ENCODE results near the gene HSPB8. TPM values are rescaled to one million over a fixed set of nuclear protein-coding genes. Genes with fewer than 3 reads are reported as not detected.

The HSPB8 gene
- total and polyA plus RNA-seq, 4 donors, result 34.4 to 49.1 (median 40.7) TPM

- Histone ChIP-seq H3K4me1 (ENCODE audit: control insufficient read depth in 5 of 5, insufficient read depth in 5 of 5, low read length in 5 of 5) (peaks cover 0 to 8% (median 0%) of the 10 kb centered on the region in 5 donors), H3K27me3 (ENCODE audit: control insufficient read depth in 3 of 3, insufficient read depth in 3 of 3, low read length in 2 of 3) (peaks cover 0 to 8% (median 0%) of the 10 kb centered on the region in 3 donors), H3K9me3 (ENCODE audit: control insufficient read depth in 4 of 4, insufficient read depth in 3 of 4, low read length in 3 of 4) (peaks cover 0 to 4% (median 0%) of the 10 kb centered on the region in 4 donors), H3K27ac (ENCODE audit: low read depth in 1 of 2, low read length in 1 of 2) (no peak overlapping the region), H3K9ac (ENCODE audit: insufficient read depth in 1 of 2, low read length in 2 of 2) (no peak overlapping the region), H3K4me3 (no peak overlapping the region), H3K36me3 (ENCODE audit: control insufficient read depth in 4 of 4, insufficient read depth in 4 of 4, low read length in 4 of 4) (no peaks in the 10 kb centered on the region)
- ATAC-seq (ENCODE audit: insufficient read depth, low FRiP score), result no peak
- TF ChIP-seq, protein P1, sequence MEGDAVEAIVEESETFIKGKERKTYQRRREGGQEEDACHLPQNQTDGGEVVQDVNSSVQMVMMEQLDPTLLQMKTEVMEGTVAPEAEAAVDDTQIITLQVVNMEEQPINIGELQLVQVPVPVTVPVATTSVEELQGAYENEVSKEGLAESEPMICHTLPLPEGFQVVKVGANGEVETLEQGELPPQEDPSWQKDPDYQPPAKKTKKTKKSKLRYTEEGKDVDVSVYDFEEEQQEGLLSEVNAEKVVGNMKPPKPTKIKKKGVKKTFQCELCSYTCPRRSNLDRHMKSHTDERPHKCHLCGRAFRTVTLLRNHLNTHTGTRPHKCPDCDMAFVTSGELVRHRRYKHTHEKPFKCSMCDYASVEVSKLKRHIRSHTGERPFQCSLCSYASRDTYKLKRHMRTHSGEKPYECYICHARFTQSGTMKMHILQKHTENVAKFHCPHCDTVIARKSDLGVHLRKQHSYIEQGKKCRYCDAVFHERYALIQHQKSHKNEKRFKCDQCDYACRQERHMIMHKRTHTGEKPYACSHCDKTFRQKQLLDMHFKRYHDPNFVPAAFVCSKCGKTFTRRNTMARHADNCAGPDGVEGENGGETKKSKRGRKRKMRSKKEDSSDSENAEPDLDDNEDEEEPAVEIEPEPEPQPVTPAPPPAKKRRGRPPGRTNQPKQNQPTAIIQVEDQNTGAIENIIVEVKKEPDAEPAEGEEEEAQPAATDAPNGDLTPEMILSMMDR (IDR thresholded peaks at IDR 0.05; ENCODE audit: control extremely low read depth, extremely low read depth), result no peak
- WGBS, 2 donors, result 78 to 87% methylated on average over 35 of the region's 35 CpGs
- no peak for DNase-seq
These were observed 22.2 kb upstream of the HSPB8 start for GRCh38 chr12:119156401-119157044.

DNA sequence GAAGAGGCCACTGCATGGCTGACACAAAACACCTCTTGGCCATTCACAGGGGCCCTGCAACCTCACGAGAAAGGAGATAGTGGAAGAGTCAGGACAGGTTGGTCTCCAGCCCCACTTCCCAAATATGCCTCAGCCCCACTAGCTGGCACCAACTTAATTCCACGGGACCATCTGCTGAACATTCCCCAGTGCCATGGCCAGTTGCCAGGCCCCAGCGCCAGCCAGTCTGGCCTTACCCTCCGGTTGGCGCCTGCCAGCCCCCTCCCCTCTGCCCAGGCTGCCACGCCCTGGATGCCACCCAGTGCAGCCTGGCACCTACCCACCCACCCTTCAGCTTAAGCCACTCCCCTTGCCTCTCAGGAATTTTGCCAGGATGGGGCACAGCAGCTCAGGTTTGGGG is 21.2 kb upstream of the HSPB8 start:
- no peak overlapping the region for H3K9ac ChIP-seq (ENCODE audit: insufficient read depth in 1 of 2, low read length in 2 of 2)
- ATAC-seq (ENCODE audit: insufficient read depth, low FRiP score) (no peak), DNase-seq (no peak)
- H3K36me3 ChIP-seq (ENCODE audit: control insufficient read depth in 4 of 4, insufficient read depth in 4 of 4, low read length in 4 of 4), result no peaks in the 10 kb centered on the region
- no peak overlapping the region for H3K4me3 ChIP-seq
- peaks cover 0 to 8% (median 0%) of the 10 kb centered on the region in 3 donors for H3K27me3 ChIP-seq (ENCODE audit: control insufficient read depth in 3 of 3, insufficient read depth in 3 of 3, low read length in 2 of 3)
- peaks cover 0 to 8% (median 0%) of the 10 kb centered on the region in 5 donors for H3K4me1 ChIP-seq (ENCODE audit: control insufficient read depth in 5 of 5, insufficient read depth in 5 of 5, low read length in 5 of 5)
- WGBS, 2 donors, result 72 to 75% methylated on average over 6 of the region's 6 CpGs
- no peak overlapping the region for H3K27ac ChIP-seq (ENCODE audit: low read depth in 1 of 2, low read length in 1 of 2)
- H3K9me3 ChIP-seq (ENCODE audit: control insufficient read depth in 4 of 4, insufficient read depth in 3 of 4, low read length in 3 of 4), result peaks cover 0 to 2% (median 0%) of the 10 kb centered on the region in 4 donors
- TF ChIP-seq, protein P1 (IDR thresholded peaks at IDR 0.05; ENCODE audit: control extremely low read depth, extremely low read depth), result no peak

DNA sequence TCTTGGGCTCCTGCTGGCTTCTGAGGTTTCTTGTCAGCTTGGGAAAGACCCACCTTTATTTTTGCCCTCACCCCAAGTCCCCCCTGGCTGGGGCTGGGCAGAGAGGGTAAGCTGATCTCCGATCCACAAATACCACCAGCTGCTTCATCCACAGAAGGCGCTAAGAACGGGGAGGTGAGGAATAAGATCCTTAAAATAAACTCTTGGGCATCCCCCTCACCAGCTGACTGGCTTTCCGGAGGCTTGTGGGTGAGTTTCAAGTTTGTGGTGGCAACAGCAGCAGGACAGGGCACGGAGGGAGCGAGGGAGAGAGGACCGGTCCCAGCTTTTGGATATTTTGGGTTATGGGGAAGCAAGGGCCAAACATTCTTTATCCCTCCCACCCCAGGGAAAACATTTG is 20.8 kb upstream of the HSPB8 start:
- Histone ChIP-seq H3K27ac (ENCODE audit: low read depth in 1 of 2, low read length in 1 of 2) (peak overlapping the region in 1 of 2 donors; percentile 63), H3K4me3 (no peak overlapping the region), H3K36me3 (ENCODE audit: control insufficient read depth in 4 of 4, insufficient read depth in 4 of 4, low read length in 4 of 4) (no peaks in the 10 kb centered on the region), H3K27me3 (ENCODE audit: control insufficient read depth in 3 of 3, insufficient read depth in 3 of 3, low read length in 2 of 3) (peaks cover 0 to 5% (median 0%) of the 10 kb centered on the region in 3 donors), H3K9me3 (ENCODE audit: control insufficient read depth in 4 of 4, insufficient read depth in 3 of 4, low read length in 3 of 4) (peaks cover 0 to 2% (median 0%) of the 10 kb centered on the region in 4 donors), H3K4me1 (ENCODE audit: control insufficient read depth in 5 of 5, insufficient read depth in 5 of 5, low read length in 5 of 5) (peaks cover 0 to 8% (median 0%) of the 10 kb centered on the region in 5 donors), H3K9ac (ENCODE audit: insufficient read depth in 1 of 2, low read length in 2 of 2) (no peak overlapping the region)
- WGBS, 2 donors, result 83 to 87% methylated on average over 7 of the region's 7 CpGs
- TF ChIP-seq, protein P1 (IDR thresholded peaks at IDR 0.05; ENCODE audit: control extremely low read depth, extremely low read depth), result no peak
- DNase-seq (no peak), ATAC-seq (ENCODE audit: insufficient read depth, low FRiP score) (no peak)

All from lung (tissue), 12 donors.